Sigmoid colon (tissue), 4 donors: ENCODE data around the gene RPL21.

ENCODE experiments used
- EP300 ChIP-seq, 4 donors: sonication (generic); formaldehyde crosslinking; IDR thresholded peaks; one replicate each; pipeline ENCODE4 v1.6.1; 2017; ENCODE audit warnings: antibody characterized with exemption in 4 of 4
- POLR2A ChIP-seq, 2 donors: fragments of 450-650 bp; IDR thresholded peaks; one replicate each; pipeline ENCODE4 v1.6.1; 2016; ENCODE audit warnings: antibody characterized with exemption in 2 of 2, mild to moderate bottlenecking in 2 of 2, moderate library complexity in 2 of 2
- TF ChIP-seq, protein P1 (sequence below), 4 experiments: fragments of 450-650 bp in 3 of 4; fragments of 200-600 bp in 1 of 4; IDR thresholded peaks; one replicate each; pipeline ENCODE4 v1.5.1; 2016 to 2019; ENCODE audit warnings: antibody characterized with exemption in 4 of 4, mild to moderate bottlenecking in 3 of 4, moderate library complexity in 2 of 4

DNA sequence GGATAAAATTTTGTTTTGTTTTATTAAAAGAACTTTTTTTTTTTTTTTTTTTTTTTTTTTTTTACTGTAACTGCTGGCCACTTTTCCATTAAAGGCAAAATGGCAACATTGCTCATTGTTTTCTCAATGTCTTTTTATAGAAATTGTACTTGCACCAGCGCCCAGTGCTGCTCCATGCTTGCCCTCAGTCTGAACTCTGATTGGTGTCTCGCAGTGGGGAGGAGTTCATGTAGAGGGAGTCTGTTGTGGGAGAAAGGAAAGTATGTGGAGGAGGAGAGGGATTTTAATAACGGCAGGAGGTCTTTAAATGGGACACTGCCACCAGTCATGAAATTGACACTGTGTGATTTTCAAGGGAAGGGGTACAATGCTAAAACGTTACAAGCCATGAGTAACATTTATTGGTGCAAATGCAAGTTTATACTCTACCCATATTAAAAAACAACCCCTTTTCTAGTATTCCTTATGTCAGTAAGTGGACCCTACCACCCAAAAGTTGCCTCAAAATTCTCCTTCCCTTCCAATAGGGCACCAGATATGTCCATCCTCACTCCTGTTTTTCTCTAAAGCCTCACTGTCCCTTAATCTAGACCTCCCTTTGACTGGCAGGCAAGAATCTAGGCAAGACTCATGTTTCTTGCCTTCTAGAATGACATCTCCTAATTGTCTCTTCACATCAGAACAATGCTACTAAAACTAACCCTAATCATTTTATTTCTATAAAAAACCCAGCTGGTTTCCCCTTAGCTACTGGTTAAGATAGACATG lies 22.5 kb downstream of the RPL21 start:
- TF ChIP-seq, protein P1, sequence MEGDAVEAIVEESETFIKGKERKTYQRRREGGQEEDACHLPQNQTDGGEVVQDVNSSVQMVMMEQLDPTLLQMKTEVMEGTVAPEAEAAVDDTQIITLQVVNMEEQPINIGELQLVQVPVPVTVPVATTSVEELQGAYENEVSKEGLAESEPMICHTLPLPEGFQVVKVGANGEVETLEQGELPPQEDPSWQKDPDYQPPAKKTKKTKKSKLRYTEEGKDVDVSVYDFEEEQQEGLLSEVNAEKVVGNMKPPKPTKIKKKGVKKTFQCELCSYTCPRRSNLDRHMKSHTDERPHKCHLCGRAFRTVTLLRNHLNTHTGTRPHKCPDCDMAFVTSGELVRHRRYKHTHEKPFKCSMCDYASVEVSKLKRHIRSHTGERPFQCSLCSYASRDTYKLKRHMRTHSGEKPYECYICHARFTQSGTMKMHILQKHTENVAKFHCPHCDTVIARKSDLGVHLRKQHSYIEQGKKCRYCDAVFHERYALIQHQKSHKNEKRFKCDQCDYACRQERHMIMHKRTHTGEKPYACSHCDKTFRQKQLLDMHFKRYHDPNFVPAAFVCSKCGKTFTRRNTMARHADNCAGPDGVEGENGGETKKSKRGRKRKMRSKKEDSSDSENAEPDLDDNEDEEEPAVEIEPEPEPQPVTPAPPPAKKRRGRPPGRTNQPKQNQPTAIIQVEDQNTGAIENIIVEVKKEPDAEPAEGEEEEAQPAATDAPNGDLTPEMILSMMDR (IDR thresholded peaks at IDR 0.05), result no peak
- TF ChIP-seq POLR2A (IDR thresholded peaks at IDR 0.05) (no peak), EP300 (IDR thresholded peaks at IDR 0.05) (no peak)
